Epithelial cell of esophagus (primary cell): ENCODE results near the gene NBAS.

Source experiments
- DNase-seq: peaks from one replicate; pipeline ENCODE4 v3.0.0; 2010; ENCODE audit warnings: low read depth
- H3K4me3 ChIP-seq: 2 replicates; pipeline ENCODE4 v1.5.1; 2011; ENCODE audit warnings: mild to moderate bottlenecking, low read length, control low read depth
- CTCF ChIP-seq: IDR thresholded peaks from 2 replicates; pipeline ENCODE4 v1.5.1; 2011; ENCODE audit warnings: low read depth, mild to moderate bottlenecking, low read length, control low read depth, inconsistent platforms; ENCODE audit not compliant: insufficient read depth; ENCODE audit errors: missing control alignments

The NBAS gene

GRCh38 chr2:15435474-15435873 lies 125.7 kb downstream of the NBAS start:
- TF ChIP-seq CTCF: no peak
- no peak for DNase-seq
- H3K4me3 ChIP-seq: no peak overlapping the region

GRCh38 chr2:15432642-15433256 lies 128.4 kb downstream of the NBAS start:
- H3K4me3 ChIP-seq: no peak overlapping the region
- no peak for DNase-seq
- TF ChIP-seq CTCF: no peak

- no peak for TF ChIP-seq CTCF
- DNase-seq: no peak
- H3K4me3 ChIP-seq: no peak overlapping the region
Observed at GRCh38 chr2:15429032-15429431, 132.1 kb downstream of the NBAS start.

GRCh38 chr2:15427987-15428386 lies 133.1 kb downstream of the NBAS start:
- H3K4me3 ChIP-seq: no peak overlapping the region
- TF ChIP-seq CTCF: no peak
- DNase-seq: no peak

- TF ChIP-seq CTCF: no peak
- H3K4me3 ChIP-seq: no peak overlapping the region
- no peak for DNase-seq
Observed at GRCh38 chr2:15426606-15427005, 134.5 kb downstream of the NBAS start.

GRCh38 chr2:15425712-15426111 lies 135.4 kb downstream of the NBAS start:
- DNase-seq: no peak
- no peak for TF ChIP-seq CTCF
- H3K4me3 ChIP-seq: no peak overlapping the region

GRCh38 chr2:15421753-15422152 lies 139.4 kb downstream of the NBAS start:
- TF ChIP-seq CTCF: no peak
- H3K4me3 ChIP-seq: no peak overlapping the region
- no peak for DNase-seq
